ENCODE results near the gene MRPS27.

Gene MRPS27

GRCh38 chr5:72212171-72212570 is 107.9 kb downstream of the MRPS27 start:
- H3K27me3 Mint-ChIP-seq (ENCODE audit: low read depth), result peaks cover 3% of the 10 kb centered on the region
- peaks cover under 1% of the 10 kb centered on the region for H3K36me3 Mint-ChIP-seq (ENCODE audit: low read depth)
- no peaks in the 10 kb centered on the region for H3K9me3 Mint-ChIP-seq
- H3K4me1 Mint-ChIP-seq (ENCODE audit: low read depth), result no peaks in the 10 kb centered on the region
- H3K27ac Mint-ChIP-seq, result no peak overlapping the region
- DNase-seq (ENCODE audit: low spot score), result no peak
- no peak overlapping the region for H3K4me3 Mint-ChIP-seq

GRCh38 chr5:72210888-72211678 is 109.0 kb downstream of the MRPS27 start:
- H3K4me3 Mint-ChIP-seq, result no peak overlapping the region
- peaks cover 5% of the 10 kb centered on the region for H3K27me3 Mint-ChIP-seq (ENCODE audit: low read depth)
- H3K4me1 Mint-ChIP-seq (ENCODE audit: low read depth), result no peaks in the 10 kb centered on the region
- no peak overlapping the region for H3K27ac Mint-ChIP-seq
- no peaks in the 10 kb centered on the region for H3K36me3 Mint-ChIP-seq (ENCODE audit: low read depth)
- DNase-seq (ENCODE audit: low spot score), result no peak
- no peaks in the 10 kb centered on the region for H3K9me3 Mint-ChIP-seq

- Mint-ChIP-seq H3K27ac (no peak overlapping the region), H3K36me3 (ENCODE audit: low read depth) (no peaks in the 10 kb centered on the region), H3K4me3 (no peak overlapping the region), H3K4me1 (ENCODE audit: low read depth) (no peaks in the 10 kb centered on the region), H3K27me3 (ENCODE audit: low read depth) (peaks cover 14% of the 10 kb centered on the region), H3K9me3 (no peaks in the 10 kb centered on the region)
- no peak for DNase-seq (ENCODE audit: low spot score)
These were observed 110.6 kb downstream of the MRPS27 start for GRCh38 chr5:72209147-72210115.

- no peaks in the 10 kb centered on the region for H3K36me3 Mint-ChIP-seq (ENCODE audit: low read depth)
- no peak overlapping the region for H3K4me3 Mint-ChIP-seq
- no peaks in the 10 kb centered on the region for H3K9me3 Mint-ChIP-seq
- no peak for DNase-seq (ENCODE audit: low spot score)
- no peaks in the 10 kb centered on the region for H3K4me1 Mint-ChIP-seq (ENCODE audit: low read depth)
- peaks cover 14% of the 10 kb centered on the region for H3K27me3 Mint-ChIP-seq (ENCODE audit: low read depth)
- H3K27ac Mint-ChIP-seq, result no peak overlapping the region
These were observed 111.6 kb downstream of the MRPS27 start for GRCh38 chr5:72208324-72208926.

- H3K27ac Mint-ChIP-seq, result no peak overlapping the region
- no peaks in the 10 kb centered on the region for H3K9me3 Mint-ChIP-seq
- DNase-seq (ENCODE audit: low spot score), result no peak
- H3K4me1 Mint-ChIP-seq (ENCODE audit: low read depth), result no peaks in the 10 kb centered on the region
- peaks cover 14% of the 10 kb centered on the region for H3K27me3 Mint-ChIP-seq (ENCODE audit: low read depth)
- H3K36me3 Mint-ChIP-seq (ENCODE audit: low read depth), result no peaks in the 10 kb centered on the region
- H3K4me3 Mint-ChIP-seq, result no peak overlapping the region
These were observed 113.0 kb downstream of the MRPS27 start for GRCh38 chr5:72206994-72207393.

- peaks cover 14% of the 10 kb centered on the region for H3K27me3 Mint-ChIP-seq (ENCODE audit: low read depth)
- no peak overlapping the region for H3K27ac Mint-ChIP-seq
- DNase-seq (ENCODE audit: low spot score), result no peak
- H3K4me1 Mint-ChIP-seq (ENCODE audit: low read depth), result no peaks in the 10 kb centered on the region
- H3K4me3 Mint-ChIP-seq, result no peak overlapping the region
- H3K9me3 Mint-ChIP-seq, result no peaks in the 10 kb centered on the region
- no peaks in the 10 kb centered on the region for H3K36me3 Mint-ChIP-seq (ENCODE audit: low read depth)
These were observed 113.9 kb downstream of the MRPS27 start for GRCh38 chr5:72206160-72206559.

- DNase-seq (ENCODE audit: low spot score), result no peak
- no peaks in the 10 kb centered on the region for H3K4me1 Mint-ChIP-seq (ENCODE audit: low read depth)
- no peak overlapping the region for H3K4me3 Mint-ChIP-seq
- no peaks in the 10 kb centered on the region for H3K9me3 Mint-ChIP-seq
- H3K36me3 Mint-ChIP-seq (ENCODE audit: low read depth), result no peaks in the 10 kb centered on the region
- H3K27ac Mint-ChIP-seq, result no peak overlapping the region
- H3K27me3 Mint-ChIP-seq (ENCODE audit: low read depth), result peaks cover 16% of the 10 kb centered on the region
These were observed 114.5 kb downstream of the MRPS27 start for GRCh38 chr5:72205431-72206009.

GRCh38 chr5:72204946-72205345 is 115.1 kb downstream of the MRPS27 start:
- Mint-ChIP-seq H3K27me3 (ENCODE audit: low read depth) (peaks cover 17% of the 10 kb centered on the region), H3K4me1 (ENCODE audit: low read depth) (no peaks in the 10 kb centered on the region), H3K36me3 (ENCODE audit: low read depth) (no peaks in the 10 kb centered on the region), H3K27ac (no peak overlapping the region), H3K9me3 (no peaks in the 10 kb centered on the region), H3K4me3 (no peak overlapping the region)
- DNase-seq (ENCODE audit: low spot score), result no peak

- Mint-ChIP-seq H3K27me3 (ENCODE audit: low read depth) (peaks cover 22% of the 10 kb centered on the region), H3K27ac (no peak overlapping the region), H3K9me3 (no peaks in the 10 kb centered on the region), H3K4me3 (no peak overlapping the region), H3K36me3 (ENCODE audit: low read depth) (no peaks in the 10 kb centered on the region), H3K4me1 (ENCODE audit: low read depth) (no peaks in the 10 kb centered on the region)
- no peak for DNase-seq (ENCODE audit: low spot score)
These were observed 116.7 kb downstream of the MRPS27 start for GRCh38 chr5:72203251-72203845.

GRCh38 chr5:72202331-72202825 is 117.7 kb downstream of the MRPS27 start:
- no peaks in the 10 kb centered on the region for H3K36me3 Mint-ChIP-seq (ENCODE audit: low read depth)
- no peak for DNase-seq (ENCODE audit: low spot score)
- no peak overlapping the region for H3K27ac Mint-ChIP-seq
- H3K4me1 Mint-ChIP-seq (ENCODE audit: low read depth), result no peaks in the 10 kb centered on the region
- H3K27me3 Mint-ChIP-seq (ENCODE audit: low read depth), result peaks cover 26% of the 10 kb centered on the region
- no peaks in the 10 kb centered on the region for H3K9me3 Mint-ChIP-seq
- H3K4me3 Mint-ChIP-seq, result no peak overlapping the region

- Mint-ChIP-seq H3K4me1 (ENCODE audit: low read depth) (peaks cover 8% of the 10 kb centered on the region), H3K4me3 (no peak overlapping the region), H3K27me3 (ENCODE audit: low read depth) (peaks cover 41% of the 10 kb centered on the region), H3K36me3 (ENCODE audit: low read depth) (no peaks in the 10 kb centered on the region), H3K27ac (no peak overlapping the region), H3K9me3 (no peaks in the 10 kb centered on the region)
- DNase-seq (ENCODE audit: low spot score), result no peak
These were observed 120.4 kb downstream of the MRPS27 start for GRCh38 chr5:72199681-72200080.

- peaks cover 9% of the 10 kb centered on the region for H3K4me1 Mint-ChIP-seq (ENCODE audit: low read depth)
- peaks cover 62% of the 10 kb centered on the region for H3K27me3 Mint-ChIP-seq (ENCODE audit: low read depth)
- no peak overlapping the region for H3K4me3 Mint-ChIP-seq
- no peak for DNase-seq (ENCODE audit: low spot score)
- H3K36me3 Mint-ChIP-seq (ENCODE audit: low read depth), result no peaks in the 10 kb centered on the region
- H3K9me3 Mint-ChIP-seq, result no peaks in the 10 kb centered on the region
- H3K27ac Mint-ChIP-seq, result no peak overlapping the region
These were observed 122.6 kb downstream of the MRPS27 start for GRCh38 chr5:72197393-72197792.

GRCh38 chr5:72195581-72195980 is 124.5 kb downstream of the MRPS27 start:
- Mint-ChIP-seq H3K4me3 (no peak overlapping the region), H3K27me3 (ENCODE audit: low read depth) (peaks cover 76% of the 10 kb centered on the region), H3K4me1 (ENCODE audit: low read depth) (peaks cover 9% of the 10 kb centered on the region)

More at GRCh38 chr5:72195581-72195980, 124.5 kb downstream of the MRPS27 start:
- DNase-seq (ENCODE audit: low spot score), result no peak
- Mint-ChIP-seq H3K27ac (no peak overlapping the region), H3K9me3 (no peaks in the 10 kb centered on the region), H3K36me3 (ENCODE audit: low read depth) (no peaks in the 10 kb centered on the region)
